ENCODE results near the gene FLT1.

- no peak for TF ChIP-seq POLR2AphosphoS5 (IDR thresholded peaks at IDR 0.05; ENCODE audit: low read depth, low read length)
- TF ChIP-seq SIN3A (IDR thresholded peaks at IDR 0.05; ENCODE audit: borderline replicate concordance, insufficient read depth, low read length), result no peak
These were observed 193.1 kb downstream of the FLT1 start for GRCh38 chr13:28301839-28302238.
